WERI-Rb-1 (cell line): ENCODE measurements around the gene EHBP1.

Experiments used
- DNase-seq: peaks from one replicate; pipeline ENCODE4 v3.0.0-alpha.2; 2020
- H3K27ac ChIP-seq: fragments of 250-450 bp; sonication (Bioruptor Pico); 2 replicates; pipeline ENCODE4 v1.5.1; 2020; ENCODE audit warnings: mild to moderate bottlenecking, moderate library complexity
- H3K27me3 ChIP-seq: fragments of 250-450 bp; sonication (Bioruptor Pico); 2 replicates; pipeline ENCODE4 v1.5.1; 2021; ENCODE audit warnings: mild to moderate bottlenecking, low read depth, moderate library complexity; ENCODE audit not compliant: insufficient read depth, severe bottlenecking
- H3K36me3 ChIP-seq: fragments of 250-450 bp; sonication (Bioruptor Pico); 2 replicates; pipeline ENCODE4 v1.5.1; 2020; ENCODE audit warnings: mild to moderate bottlenecking, moderate library complexity
- H3K4me3 ChIP-seq: 2 replicates; pipeline ENCODE4 v1.5.1; 2011; ENCODE audit warnings: low read depth, mild to moderate bottlenecking, control low read depth, low read length
- H3K9me3 ChIP-seq: fragments of 250-450 bp; sonication (Bioruptor Pico); 2 replicates; pipeline ENCODE4 v1.5.1; 2021; ENCODE audit warnings: mild to moderate bottlenecking, moderate library complexity; ENCODE audit not compliant: severe bottlenecking
- CTCF ChIP-seq: IDR thresholded peaks from 2 replicates; pipeline ENCODE4 v1.5.1; 2011; ENCODE audit warnings: low read depth, mild to moderate bottlenecking, control low read depth, inconsistent platforms, low read length

The EHBP1 gene

GRCh38 chr2:62939735-62940491 is 234.4 kb downstream of the EHBP1 start:
- no peaks in the 10 kb centered on the region for H3K9me3 ChIP-seq
- TF ChIP-seq CTCF, result no peak
- no peaks in the 10 kb centered on the region for H3K27me3 ChIP-seq
- no peak overlapping the region for H3K27ac ChIP-seq
- no peak for DNase-seq
- H3K4me3 ChIP-seq, result no peak overlapping the region
- H3K36me3 ChIP-seq, result peaks cover 4% of the 10 kb centered on the region; the same call in 1 of the 2 replicates

GRCh38 chr2:62940697-62941096 is 235.2 kb downstream of the EHBP1 start:
- Histone ChIP-seq H3K27ac (no peak overlapping the region), H3K27me3 (no peaks in the 10 kb centered on the region), H3K4me3 (no peak overlapping the region), H3K9me3 (no peaks in the 10 kb centered on the region), H3K36me3 (peaks cover 4% of the 10 kb centered on the region; the same call in 1 of the 2 replicates)
- TF ChIP-seq CTCF, result no peak
- no peak for DNase-seq

GRCh38 chr2:62941413-62941812 is 235.9 kb downstream of the EHBP1 start:
- Histone ChIP-seq H3K9me3 (no peaks in the 10 kb centered on the region), H3K27ac (no peak overlapping the region), H3K36me3 (peaks cover 4% of the 10 kb centered on the region; the same call in 1 of the 2 replicates), H3K4me3 (no peak overlapping the region), H3K27me3 (no peaks in the 10 kb centered on the region)
- no peak for DNase-seq
- TF ChIP-seq CTCF, result no peak

GRCh38 chr2:62944362-62944761 is 238.8 kb downstream of the EHBP1 start:
- H3K9me3 ChIP-seq, result no peaks in the 10 kb centered on the region
- H3K27ac ChIP-seq, result no peak overlapping the region
- H3K4me3 ChIP-seq, result no peak overlapping the region
- no peaks in the 10 kb centered on the region for H3K27me3 ChIP-seq
- no peak for DNase-seq
- TF ChIP-seq CTCF, result no peak
- H3K36me3 ChIP-seq, result peaks cover 4% of the 10 kb centered on the region; the same call in 1 of the 2 replicates

GRCh38 chr2:62947403-62947802 is 241.9 kb downstream of the EHBP1 start:
- H3K27ac ChIP-seq, result no peak overlapping the region
- no peaks in the 10 kb centered on the region for H3K27me3 ChIP-seq
- peaks cover 4% of the 10 kb centered on the region; the same call in 1 of the 2 replicates for H3K36me3 ChIP-seq
- TF ChIP-seq CTCF, result no peak
- no peak overlapping the region for H3K4me3 ChIP-seq
- H3K9me3 ChIP-seq, result no peaks in the 10 kb centered on the region
- no peak for DNase-seq

- Histone ChIP-seq H3K36me3 (no peaks in the 10 kb centered on the region), H3K27me3 (no peaks in the 10 kb centered on the region), H3K4me3 (no peak overlapping the region), H3K9me3 (no peaks in the 10 kb centered on the region), H3K27ac (no peak overlapping the region)
- no peak for TF ChIP-seq CTCF
- DNase-seq, result no peak
Observed at GRCh38 chr2:62956651-62957050, 251.1 kb downstream of the EHBP1 start.
